RPMI7951 (cell line): ENCODE results near the gene ZPR1. TPM values are rescaled to one million over a fixed set of nuclear protein-coding genes. Genes with fewer than 3 reads are reported as not detected.
"Not testable (repeated sequence)": the region's sequence is repeated elsewhere in the genome, so short reads cannot be mapped to it uniquely, and the experiment has no call there.

Experiments
- DNase-seq: peaks from one replicate; pipeline ENCODE4 v3.0.0-alpha.2; 2012; ENCODE audit warnings: low read depth
- total RNA-seq: library from RNA; depleted of rRNA; stranded (reverse); fragments of >200 nt; shearing (Covaris generic); gene quantifications from 2 replicates; pipeline ENCODE4 v1.2.3, GENCODE V29; 2014; rRNA removed

Gene ZPR1
- total RNA-seq: 61.7 and 63.3 TPM in 2 replicates

GRCh38 chr11:116787786-116788486 is at the start of gene ZPR1:
Gene ZPR1 (minus strand): TSS chr11:116788023. CDS start chr11:116787990, 33 bp downstream.
- peak; percentile 67 for DNase-seq

DNA sequence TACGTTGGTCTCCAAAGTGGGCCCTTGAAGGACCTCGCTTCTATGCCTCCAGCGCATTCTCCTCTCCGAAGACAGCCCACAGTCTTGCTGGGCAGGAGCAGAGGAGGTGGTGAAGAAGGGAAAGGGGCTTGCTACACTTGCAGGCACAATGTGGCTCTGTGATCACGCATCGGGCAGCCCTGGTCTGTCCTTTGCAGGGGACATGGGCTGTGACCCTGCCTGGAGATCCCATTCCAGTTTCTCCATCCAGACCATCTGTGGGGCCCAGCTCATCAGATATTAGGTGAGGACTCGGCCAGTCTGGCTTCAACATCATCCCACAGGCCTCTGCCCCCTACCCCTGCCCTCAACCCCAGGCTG is 48.8 kb upstream of the ZPR1 start:
- no peak for DNase-seq

DNA sequence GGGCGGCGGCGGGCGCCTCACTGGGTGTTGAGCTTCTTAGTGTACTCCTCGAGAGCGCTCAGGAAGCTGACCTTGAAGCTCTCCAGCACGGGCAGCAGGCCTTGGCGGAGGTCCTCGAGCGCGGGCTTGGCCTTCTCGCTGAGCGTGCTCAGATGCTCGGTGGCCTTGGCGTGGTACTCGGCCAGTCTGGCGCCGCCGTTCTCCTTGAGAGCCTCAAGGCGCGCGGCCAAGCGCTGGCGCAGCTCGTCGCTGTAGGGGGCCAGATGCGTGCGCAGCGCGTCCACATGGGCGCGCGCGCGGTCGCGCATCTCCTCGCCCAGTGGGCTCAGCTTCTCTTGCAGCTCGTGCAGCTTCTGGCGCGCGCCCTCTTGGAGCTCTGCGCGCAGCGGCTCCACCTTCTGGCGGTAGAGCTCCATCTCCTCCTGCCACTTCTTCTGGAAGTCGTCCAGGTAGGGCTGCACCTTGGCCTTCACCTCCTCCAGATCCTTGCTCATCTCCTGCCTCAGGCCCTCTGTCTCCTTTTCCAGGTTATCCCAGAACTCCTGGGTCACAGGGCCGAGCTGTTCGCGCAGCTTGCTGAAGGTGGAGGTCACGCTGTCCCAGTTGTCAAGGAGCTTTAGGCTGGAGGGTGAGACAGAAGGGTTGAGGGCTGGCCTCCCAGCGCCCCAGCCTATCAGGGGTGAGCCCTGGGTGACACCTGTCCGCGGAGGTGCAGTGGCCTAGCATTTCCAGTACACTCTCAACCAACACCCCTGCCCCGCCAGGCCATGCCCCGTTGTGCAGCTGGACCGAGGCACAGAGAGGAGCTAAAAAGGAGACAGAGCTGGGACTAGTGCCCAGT is 48.2 kb upstream of the ZPR1 start:
- DNase-seq: peak; percentile 92

DNA sequence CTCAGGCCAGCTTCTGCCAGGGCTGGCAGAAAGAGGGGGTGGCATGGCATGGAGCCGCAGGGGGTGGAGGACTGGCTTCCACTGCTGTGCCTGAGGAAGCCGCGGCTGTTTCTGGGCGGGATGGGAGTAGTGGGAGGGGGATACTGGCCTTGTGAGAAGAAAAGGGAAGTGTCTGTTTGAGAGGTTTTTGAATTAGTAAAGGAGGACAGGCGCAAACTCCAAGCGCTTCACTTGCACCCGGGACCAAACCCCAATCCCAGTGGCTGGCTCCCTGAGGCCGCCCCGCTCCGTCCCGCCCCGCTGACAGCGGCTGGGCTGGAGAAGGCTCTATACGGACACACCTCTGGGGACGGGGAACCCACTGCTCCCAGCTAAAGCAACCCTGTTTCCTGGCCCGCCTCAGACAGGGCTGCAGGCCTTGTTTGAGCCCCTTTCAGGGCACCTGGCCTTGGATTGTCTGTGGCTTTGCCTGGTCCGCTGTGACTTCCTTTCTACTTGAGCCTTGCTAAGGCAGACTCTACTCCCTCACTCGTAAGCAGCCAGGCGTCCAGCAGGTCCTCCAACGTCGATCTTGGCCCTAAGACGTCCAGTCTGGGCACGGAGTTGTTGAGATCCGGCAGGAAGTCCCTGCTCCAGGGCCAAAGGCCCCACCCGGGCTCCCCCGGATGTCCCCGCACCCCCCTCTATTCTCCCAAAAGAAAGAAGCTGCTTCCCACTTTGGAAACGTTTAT is 47.4 kb upstream of the ZPR1 start:
- no peak for DNase-seq

- not testable (repeated sequence) for DNase-seq
Observed at GRCh38 chr11:116834535-116835041, 46.8 kb upstream of the ZPR1 start.

DNA sequence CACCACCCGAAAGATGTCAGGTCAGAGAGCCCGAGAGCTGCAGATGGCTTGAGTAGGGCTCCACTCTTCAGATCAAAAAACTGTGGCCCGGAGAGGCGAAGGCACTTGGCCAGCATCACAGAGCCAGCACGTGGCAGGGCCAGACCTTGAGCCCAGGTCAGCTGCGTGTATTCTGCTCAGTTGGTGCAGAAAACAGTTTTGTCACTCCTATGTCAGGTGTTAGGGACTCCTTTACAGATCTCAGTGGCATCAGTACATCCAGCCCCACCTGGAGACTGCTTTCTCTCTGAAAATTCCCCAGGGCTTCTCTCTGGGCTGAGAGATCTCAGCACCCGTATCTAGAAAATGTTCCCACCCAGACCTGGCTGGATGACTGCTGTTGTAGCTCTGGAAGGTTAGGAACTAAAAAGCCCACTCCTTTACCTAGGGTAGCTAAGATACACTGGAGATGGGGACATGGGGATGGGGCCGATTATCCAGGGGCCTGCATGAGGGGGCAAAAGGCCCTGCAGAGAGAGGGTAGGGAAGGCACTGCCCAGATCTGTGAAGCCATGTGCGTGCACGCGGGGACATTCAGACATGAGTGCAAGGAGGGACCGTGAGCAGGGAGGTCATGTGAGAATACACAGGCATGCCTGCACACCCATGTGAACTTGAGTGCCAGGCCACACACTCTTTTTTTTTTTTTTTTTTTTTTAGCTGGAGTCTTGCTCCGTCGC is 46.2 kb upstream of the ZPR1 start:
- no peak for DNase-seq

DNA sequence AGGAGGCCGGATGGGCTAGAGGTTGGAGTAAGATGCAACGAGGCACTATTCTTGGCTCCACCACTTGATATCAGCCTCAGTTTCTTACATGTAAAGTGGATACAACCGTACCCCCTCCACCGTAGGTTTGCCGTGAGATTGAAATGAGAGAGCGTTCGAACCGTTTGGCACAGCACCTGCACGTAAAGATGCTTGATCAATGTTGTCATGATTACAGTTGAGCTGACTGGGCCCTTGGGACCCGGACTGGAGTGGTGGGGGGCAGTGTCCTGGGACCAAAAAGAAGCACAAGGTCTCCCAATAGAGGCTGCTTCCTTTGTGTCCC is 45.6 kb upstream of the ZPR1 start:
- DNase-seq: no peak

DNA sequence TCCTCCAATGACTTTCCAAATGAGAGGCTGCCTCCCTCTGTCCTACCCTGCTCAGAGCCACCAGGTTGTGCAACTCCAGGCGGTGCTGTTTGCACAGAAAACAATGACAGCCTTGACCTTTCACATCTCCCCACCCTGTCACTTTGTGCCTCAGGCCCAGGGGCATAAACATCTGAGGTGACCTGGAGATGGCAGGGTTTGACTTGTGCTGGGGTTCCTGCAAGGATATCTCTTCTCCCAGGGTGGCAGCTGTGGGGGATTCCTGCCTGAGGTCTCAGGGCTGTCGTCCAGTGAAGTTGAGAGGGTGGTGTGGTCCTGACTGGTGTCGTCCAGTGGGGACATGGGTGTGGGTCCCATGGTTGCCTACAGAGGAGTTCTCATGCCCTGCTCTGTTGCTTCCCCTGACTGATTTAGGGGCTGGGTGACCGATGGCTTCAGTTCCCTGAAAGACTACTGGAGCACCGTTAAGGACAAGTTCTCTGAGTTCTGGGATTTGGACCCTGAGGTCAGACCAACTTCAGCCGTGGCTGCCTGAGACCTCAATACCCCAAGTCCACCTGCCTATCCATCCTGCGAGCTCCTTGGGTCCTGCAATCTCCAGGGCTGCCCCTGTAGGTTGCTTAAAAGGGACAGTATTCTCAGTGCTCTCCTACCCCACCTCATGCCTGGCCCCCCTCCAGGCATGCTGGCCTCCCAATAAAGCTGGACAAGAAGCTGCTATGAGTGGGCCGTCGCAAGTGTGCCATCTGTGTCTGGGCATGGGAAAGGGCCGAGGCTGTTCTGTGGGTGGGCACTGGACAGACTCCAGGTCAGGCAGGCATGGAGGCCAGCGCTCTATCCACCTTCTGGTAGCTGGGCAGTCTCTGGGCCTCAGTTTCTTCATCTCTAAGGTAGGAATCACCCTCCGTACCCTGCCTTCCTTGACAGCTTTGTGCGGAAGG is 44.8 kb upstream of the ZPR1 start:
- DNase-seq: no peak

DNA sequence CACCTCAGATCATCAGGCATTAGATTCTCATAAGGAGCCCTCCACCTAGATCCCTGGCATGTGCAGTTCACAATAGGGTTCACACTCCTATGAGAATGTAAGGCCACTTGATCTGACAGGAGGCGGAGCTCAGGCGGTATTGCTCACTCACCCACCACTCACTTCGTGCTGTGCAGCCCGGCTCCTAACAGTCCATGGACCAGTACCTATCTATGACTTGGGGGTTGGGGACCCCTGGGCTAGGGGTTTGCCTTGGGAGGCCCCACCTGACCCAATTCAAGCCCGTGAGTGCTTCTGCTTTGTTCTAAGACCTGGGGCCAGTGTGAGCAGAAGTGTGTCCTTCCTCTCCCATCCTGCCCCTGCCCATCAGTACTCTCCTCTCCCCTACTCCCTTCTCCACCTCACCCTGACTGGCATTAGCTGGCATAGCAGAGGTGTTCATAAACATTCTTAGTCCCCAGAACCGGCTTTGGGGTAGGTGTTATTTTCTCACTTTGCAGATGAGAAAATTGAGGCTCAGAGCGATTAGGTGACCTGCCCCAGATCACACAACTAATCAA is 44.0 kb upstream of the ZPR1 start:
- no peak for DNase-seq

GRCh38 chr11:116830184-116830912 is 42.5 kb upstream of the ZPR1 start:
- no peak for DNase-seq

GRCh38 chr11:116829525-116830183 is 41.8 kb upstream of the ZPR1 start, which contains the start of gene APOC3:
Gene APOC3 (plus strand): TSS chr11:116829907. CDS start chr11:116830583, 676 bp downstream.
- peak; percentile 26 for DNase-seq

DNA sequence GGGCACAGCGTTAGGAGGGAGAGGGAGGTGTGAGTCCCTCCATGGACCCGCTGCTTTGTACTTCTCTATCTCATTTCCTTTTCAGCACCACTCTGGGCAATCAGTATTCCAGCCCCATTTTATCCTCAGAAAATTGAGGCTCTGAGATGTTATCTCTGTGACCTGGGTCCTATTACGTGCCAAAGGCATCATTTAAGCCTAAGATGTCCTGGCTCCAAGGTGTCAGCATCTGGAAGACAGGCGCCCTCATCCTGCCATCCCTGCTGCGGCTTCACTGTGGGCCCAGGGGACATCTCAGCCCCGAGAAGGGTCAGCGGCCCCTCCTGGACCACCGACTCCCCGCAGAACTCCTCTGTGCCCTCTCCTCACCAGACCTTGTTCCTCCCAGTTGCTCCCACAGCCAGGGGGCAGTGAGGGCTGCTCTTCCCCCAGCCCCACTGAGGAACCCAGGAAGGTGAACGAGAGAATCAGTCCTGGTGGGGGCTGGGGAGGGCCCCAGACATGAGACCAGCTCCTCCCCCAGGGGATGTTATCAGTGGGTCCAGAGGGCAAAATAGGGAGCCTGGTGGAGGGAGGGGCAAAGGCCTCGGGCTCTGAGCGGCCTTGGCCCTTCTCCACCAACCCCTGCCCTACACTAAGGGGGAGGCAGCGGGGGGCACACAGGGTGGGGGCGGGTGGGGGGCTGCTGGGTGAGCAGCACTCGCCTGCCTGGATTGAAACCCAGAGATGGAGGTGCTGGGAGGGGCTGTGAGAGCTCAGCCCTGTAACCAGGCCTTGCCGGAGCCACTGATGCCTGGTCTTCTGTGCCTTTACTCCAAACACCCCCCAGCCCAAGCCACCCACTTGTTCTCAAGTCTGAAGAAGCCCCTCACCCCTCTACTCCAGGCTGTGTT is 41.1 kb upstream of the ZPR1 start:
- DNase-seq: no peak

DNA sequence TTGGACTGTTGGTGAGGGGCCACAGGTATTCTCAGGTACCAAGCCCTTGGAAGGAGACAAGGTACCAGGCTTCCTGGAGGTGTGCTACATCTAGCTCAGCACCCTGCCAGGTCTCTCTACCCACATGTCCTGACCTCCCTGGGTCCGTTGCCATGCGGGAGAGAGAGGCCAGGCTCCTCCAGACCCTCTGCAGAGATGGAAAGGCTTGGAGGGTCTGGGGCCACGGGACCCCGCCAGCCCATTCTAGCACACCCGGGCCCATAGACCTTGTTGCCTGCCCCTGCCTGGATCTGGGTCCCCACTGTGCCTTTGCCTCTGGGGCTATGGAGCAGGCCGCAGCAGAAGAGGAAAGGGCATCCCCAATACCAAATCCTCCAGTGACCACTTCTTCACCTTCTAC is 39.6 kb upstream of the ZPR1 start:
- no peak for DNase-seq

DNA sequence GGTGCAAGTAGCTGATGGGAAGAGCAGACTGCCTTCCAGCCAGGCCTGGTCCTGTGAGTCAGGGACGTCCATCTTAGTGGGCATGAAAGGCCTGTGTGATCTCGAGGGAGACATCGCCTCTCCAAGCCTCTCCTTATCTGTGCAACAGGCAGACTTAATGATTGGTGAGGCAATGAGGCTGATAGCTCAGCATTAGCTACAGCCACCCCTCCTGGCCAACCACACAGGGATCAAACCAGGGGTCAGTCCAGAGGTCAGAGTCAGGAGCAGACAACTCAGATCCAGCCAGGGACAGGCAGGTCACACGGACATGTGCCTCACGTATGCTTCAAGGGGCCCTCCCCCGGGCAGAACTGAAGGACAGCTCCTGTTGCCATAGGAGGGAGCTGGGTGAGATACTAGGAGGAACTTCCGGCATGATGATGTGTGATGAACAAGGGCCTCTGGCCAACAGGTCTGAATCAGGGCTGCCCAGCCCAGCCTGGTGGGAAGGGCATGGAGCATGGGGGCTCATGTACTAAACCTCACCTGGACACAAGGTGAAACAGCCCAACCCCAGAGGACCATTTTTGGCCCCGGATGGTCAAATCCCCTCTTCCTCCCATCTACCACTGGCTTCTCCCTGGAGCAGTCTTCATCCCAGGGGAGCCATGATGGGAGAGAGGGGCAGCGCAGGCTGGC is 39.1 kb upstream of the ZPR1 start:
- no peak for DNase-seq

DNA sequence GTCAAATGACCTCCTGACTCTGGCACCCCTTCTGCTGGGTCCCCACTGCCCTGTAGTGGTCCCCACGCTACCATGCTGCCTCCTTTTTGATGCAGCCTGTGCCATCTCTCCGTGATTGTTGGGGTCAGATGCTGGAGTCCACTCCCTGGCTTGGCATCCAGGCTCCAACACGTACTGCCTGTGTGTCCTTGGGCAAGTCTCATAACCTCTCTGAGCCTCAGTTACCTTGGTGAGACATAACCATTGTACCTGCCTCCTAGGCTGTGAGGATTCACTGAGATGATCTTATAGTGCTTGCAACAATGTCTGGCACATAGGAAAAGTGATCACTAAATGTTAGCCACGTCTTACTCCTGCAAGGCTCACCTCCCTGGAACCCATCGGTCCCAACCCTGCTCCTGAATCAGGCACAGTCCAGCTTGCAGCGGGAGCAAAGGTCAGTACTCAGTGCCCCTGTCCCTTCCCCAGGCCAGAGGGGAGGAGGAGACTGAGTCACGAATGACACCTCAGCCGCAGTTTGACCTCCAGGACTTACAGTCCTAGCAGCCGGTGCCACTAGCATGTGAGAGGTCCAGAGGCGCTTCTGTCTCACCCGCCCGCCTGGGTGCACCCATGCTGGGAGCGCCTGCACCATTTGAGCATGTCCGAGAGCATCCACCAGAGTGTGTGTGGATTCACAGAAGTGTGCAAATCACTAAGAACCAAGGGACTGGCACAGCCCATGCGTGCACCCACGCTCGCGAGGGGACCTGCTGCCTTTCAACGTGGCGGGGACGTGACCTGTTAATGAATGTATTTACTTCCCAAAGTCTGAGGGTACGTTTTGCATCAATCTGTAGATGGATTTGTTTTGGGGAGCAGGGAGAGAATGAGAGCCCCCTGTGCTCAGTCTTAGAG is 38.3 kb upstream of the ZPR1 start:
- DNase-seq: no peak

- no peak for DNase-seq
Observed at GRCh38 chr11:116825434-116825833, 37.6 kb upstream of the ZPR1 start.
